Right hindlimb (tissue), 1 donor: ENCODE measurements around the gene PTPRD.

ENCODE experiments used
- DNase-seq: peaks from one replicate; pipeline ENCODE4 v3.0.0-alpha.2; 2018

Gene PTPRD

GRCh38 chr9:8799615-8800014 lies 1813.2 kb downstream of the PTPRD start:
- no peak for DNase-seq

- no peak for DNase-seq
Observed at GRCh38 chr9:8799206-8799605, 1813.6 kb downstream of the PTPRD start.

GRCh38 chr9:8784838-8785237 lies 1828.0 kb downstream of the PTPRD start:
- no peak for DNase-seq

- no peak for DNase-seq
Observed at GRCh38 chr9:8783941-8784340, 1828.9 kb downstream of the PTPRD start.

GRCh38 chr9:8782237-8782636 lies 1830.6 kb downstream of the PTPRD start:
- no peak for DNase-seq

GRCh38 chr9:8781458-8781857 lies 1831.3 kb downstream of the PTPRD start:
- DNase-seq: no peak

- DNase-seq: no peak
Observed at GRCh38 chr9:8780386-8780785, 1832.4 kb downstream of the PTPRD start.

- no peak for DNase-seq
Observed at GRCh38 chr9:8779478-8779877, 1833.3 kb downstream of the PTPRD start.

- no peak for DNase-seq
Observed at GRCh38 chr9:8778356-8778755, 1834.4 kb downstream of the PTPRD start.

- DNase-seq: no peak
Observed at GRCh38 chr9:8772302-8772701, 1840.5 kb downstream of the PTPRD start.

GRCh38 chr9:8769153-8769552 lies 1843.6 kb downstream of the PTPRD start:
- DNase-seq: no peak

GRCh38 chr9:8766096-8766495 lies 1846.7 kb downstream of the PTPRD start:
- no peak for DNase-seq

- no peak for DNase-seq
Observed at GRCh38 chr9:8764051-8764450, 1848.8 kb downstream of the PTPRD start.

GRCh38 chr9:8762479-8763085 lies 1850.2 kb downstream of the PTPRD start:
- DNase-seq: no peak

GRCh38 chr9:8760000-8760767 lies 1852.6 kb downstream of the PTPRD start:
- DNase-seq: no peak

GRCh38 chr9:8757881-8758280 lies 1854.9 kb downstream of the PTPRD start:
- DNase-seq: no peak

GRCh38 chr9:8754751-8755150 lies 1858.1 kb downstream of the PTPRD start:
- no peak for DNase-seq

GRCh38 chr9:8751406-8751930 lies 1861.3 kb downstream of the PTPRD start:
- DNase-seq: no peak

GRCh38 chr9:8750639-8751051 lies 1862.2 kb downstream of the PTPRD start:
- DNase-seq: peak; percentile 51

GRCh38 chr9:8745347-8745746 lies 1867.5 kb downstream of the PTPRD start:
- DNase-seq: no peak

GRCh38 chr9:8738945-8739344 lies 1873.9 kb downstream of the PTPRD start:
- no peak for DNase-seq

- DNase-seq: no peak
Observed at GRCh38 chr9:8736805-8737204, 1876.0 kb downstream of the PTPRD start.

GRCh38 chr9:8734760-8735159 lies 1878.0 kb downstream of the PTPRD start:
- no peak for DNase-seq
